ENCODE measurements around the gene ARHGAP1.

ARHGAP1 gene

GRCh38 chr11:46640036-46640788, 60.2 kb downstream of the ARHGAP1 start:
- DNase-seq (ENCODE audit: low spot score), result no peak

GRCh38 chr11:46639197-46639839, 61.1 kb downstream of the ARHGAP1 start:
- no peak for DNase-seq (ENCODE audit: low spot score)

- no peak for DNase-seq (ENCODE audit: low spot score)
These were observed 62.9 kb downstream of the ARHGAP1 start for GRCh38 chr11:46637546-46637945.

GRCh38 chr11:46635557-46636139, 64.8 kb downstream of the ARHGAP1 start:
- no peak for DNase-seq (ENCODE audit: low spot score)

GRCh38 chr11:46633291-46634217, 66.9 kb downstream of the ARHGAP1 start:
- DNase-seq (ENCODE audit: low spot score), result no peak

GRCh38 chr11:46632502-46632901, 67.9 kb downstream of the ARHGAP1 start:
- no peak for DNase-seq (ENCODE audit: low spot score)

GRCh38 chr11:46631676-46632075, 68.7 kb downstream of the ARHGAP1 start:
- DNase-seq (ENCODE audit: low spot score), result no peak

GRCh38 chr11:46630237-46630636, 70.2 kb downstream of the ARHGAP1 start:
- no peak for DNase-seq (ENCODE audit: low spot score)

GRCh38 chr11:46628961-46629360, 71.5 kb downstream of the ARHGAP1 start:
- DNase-seq (ENCODE audit: low spot score), result no peak

Measured in COLO829 (cell line).